Tibial artery (tissue), 4 donors: ENCODE data around the gene NXT1.

ENCODE experiments used
- DNase-seq, 2 donors: peaks; one replicate each; pipeline ENCODE4 v3.0.0-alpha.2; 2019
- H3K27ac ChIP-seq, 2 donors: fragments of 200-600 bp; sonication (generic) in 1 of 2; 1 replicate in 1 of 2; 2 replicates in 1 of 2; pipeline ENCODE4 v1.5.1; 2018 to 2019; ENCODE audit warnings: mild to moderate bottlenecking in 1 of 2
- H3K27me3 ChIP-seq, 2 donors: fragments of 200-600 bp; sonication (generic) in 1 of 2; one replicate each; pipeline versions ENCODE4 v1.5.1 to v1.6.0; 2016 to 2019
- H3K36me3 ChIP-seq, 3 donors: fragments of 200-600 bp; sonication (generic) in 2 of 3; one replicate each; pipeline ENCODE4 v1.5.1; 2016 to 2019; ENCODE audit warnings: mild to moderate bottlenecking in 2 of 3
- H3K4me1 ChIP-seq, 4 donors: fragments of 200-600 bp; sonication (generic) in 2 of 4; 1 replicate in 3 of 4; 2 replicates in 1 of 4; pipeline ENCODE4 v1.5.1; 2016 to 2019
- H3K4me3 ChIP-seq, 2 donors: fragments of 200-600 bp; sonication (generic) in 1 of 2; 1 replicate in 1 of 2; 2 replicates in 1 of 2; pipeline ENCODE4 v1.5.1; 2018 to 2019; ENCODE audit warnings: mild to moderate bottlenecking in 2 of 2
- H3K9me3 ChIP-seq, 3 donors: fragments of 200-600 bp; sonication (generic) in 1 of 3; one replicate each; pipeline ENCODE4 v1.5.1; 2016 to 2019
- intact Hi-C: fragments of 100-400 bp; cut with DNase I; formaldehyde crosslinking; loops from one replicate; pipeline ENCODE4 v1.15.0; 2023; ENCODE audit warnings: low total_unique reads
- TF ChIP-seq, protein P1 (sequence below), 2 experiments: fragments of 200-600 bp in 1 of 2; fragments of 450-650 bp in 1 of 2; IDR thresholded peaks; one replicate each; pipeline ENCODE4 v1.5.1; 2017 to 2019; ENCODE audit warnings: antibody characterized with exemption in 2 of 2, mild to moderate bottlenecking in 1 of 2, moderate library complexity in 1 of 2

NXT1 gene

DNA sequence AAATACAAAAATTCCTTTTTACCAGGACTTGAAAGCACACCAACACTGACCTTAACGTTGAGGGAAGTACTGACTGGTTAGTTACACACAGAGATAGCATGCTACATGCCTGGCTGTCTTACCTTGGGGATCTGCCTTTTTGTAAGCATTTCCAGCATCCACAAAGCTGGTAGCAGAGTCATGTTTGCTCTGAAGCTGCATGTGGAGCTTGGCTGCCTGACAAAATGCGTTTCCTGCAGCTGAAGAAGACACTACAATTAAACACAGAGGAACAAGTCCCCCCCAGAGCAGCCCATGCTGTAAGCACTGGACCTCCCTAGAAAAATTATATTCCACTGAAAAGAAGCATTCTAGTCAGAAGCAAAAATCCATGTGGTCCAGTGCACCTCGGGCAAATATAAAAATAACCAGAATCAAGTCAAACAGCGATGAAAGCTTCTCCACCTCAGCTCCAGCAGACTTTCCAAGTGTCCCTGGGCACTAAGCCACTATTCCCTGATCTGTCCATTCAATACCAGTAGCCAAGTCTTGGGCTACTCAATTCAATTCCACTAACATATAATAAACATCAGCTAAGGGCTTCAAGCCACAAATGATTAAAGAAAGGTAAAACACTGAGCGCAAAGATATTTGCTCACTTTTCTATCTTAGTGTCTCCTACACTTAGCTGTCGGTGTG is 46.5 kb downstream of the NXT1 start:
- H3K36me3 ChIP-seq = peaks cover 28 to 45% (median 43%) of the 10 kb centered on the region in 3 donors
- DNase-seq = no peak
- H3K4me3 ChIP-seq = no peak overlapping the region
- H3K4me1 ChIP-seq = no peaks in the 10 kb centered on the region
- intact Hi-C loops = no loop called here
- TF ChIP-seq, protein P1, sequence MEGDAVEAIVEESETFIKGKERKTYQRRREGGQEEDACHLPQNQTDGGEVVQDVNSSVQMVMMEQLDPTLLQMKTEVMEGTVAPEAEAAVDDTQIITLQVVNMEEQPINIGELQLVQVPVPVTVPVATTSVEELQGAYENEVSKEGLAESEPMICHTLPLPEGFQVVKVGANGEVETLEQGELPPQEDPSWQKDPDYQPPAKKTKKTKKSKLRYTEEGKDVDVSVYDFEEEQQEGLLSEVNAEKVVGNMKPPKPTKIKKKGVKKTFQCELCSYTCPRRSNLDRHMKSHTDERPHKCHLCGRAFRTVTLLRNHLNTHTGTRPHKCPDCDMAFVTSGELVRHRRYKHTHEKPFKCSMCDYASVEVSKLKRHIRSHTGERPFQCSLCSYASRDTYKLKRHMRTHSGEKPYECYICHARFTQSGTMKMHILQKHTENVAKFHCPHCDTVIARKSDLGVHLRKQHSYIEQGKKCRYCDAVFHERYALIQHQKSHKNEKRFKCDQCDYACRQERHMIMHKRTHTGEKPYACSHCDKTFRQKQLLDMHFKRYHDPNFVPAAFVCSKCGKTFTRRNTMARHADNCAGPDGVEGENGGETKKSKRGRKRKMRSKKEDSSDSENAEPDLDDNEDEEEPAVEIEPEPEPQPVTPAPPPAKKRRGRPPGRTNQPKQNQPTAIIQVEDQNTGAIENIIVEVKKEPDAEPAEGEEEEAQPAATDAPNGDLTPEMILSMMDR (IDR thresholded peaks at IDR 0.05) = no peak
- no peaks in the 10 kb centered on the region for H3K27me3 ChIP-seq
- no peaks in the 10 kb centered on the region for H3K9me3 ChIP-seq
- no peak overlapping the region for H3K27ac ChIP-seq

DNA sequence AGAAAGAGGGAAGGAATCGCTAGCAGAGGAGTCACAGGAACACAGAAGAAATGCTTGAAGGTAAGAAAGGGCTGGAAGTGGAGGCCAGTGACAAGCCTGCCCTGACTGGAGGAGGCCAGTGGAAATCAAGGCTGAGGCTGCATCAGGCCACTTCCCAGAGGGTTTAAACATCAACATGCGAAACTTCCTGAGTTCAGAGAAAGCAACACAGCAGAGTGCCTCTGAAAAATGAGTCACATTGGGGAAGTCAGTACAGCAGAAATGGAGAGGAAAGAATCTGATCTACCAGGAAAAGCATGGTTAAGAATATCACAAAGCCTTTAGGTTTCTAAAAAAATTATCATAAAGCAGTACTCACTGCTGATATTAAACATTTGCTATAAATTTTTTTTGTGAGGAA is 47.4 kb downstream of the NXT1 start:
- TF ChIP-seq, protein P1 (IDR thresholded peaks at IDR 0.05) = no peak
- DNase-seq = no peak
- intact Hi-C loops = no loop called here
- Histone ChIP-seq H3K4me1 (no peaks in the 10 kb centered on the region), H3K9me3 (no peaks in the 10 kb centered on the region), H3K4me3 (no peak overlapping the region), H3K36me3 (peaks cover 21 to 37% (median 36%) of the 10 kb centered on the region in 3 donors), H3K27ac (no peak overlapping the region), H3K27me3 (no peaks in the 10 kb centered on the region)

DNA sequence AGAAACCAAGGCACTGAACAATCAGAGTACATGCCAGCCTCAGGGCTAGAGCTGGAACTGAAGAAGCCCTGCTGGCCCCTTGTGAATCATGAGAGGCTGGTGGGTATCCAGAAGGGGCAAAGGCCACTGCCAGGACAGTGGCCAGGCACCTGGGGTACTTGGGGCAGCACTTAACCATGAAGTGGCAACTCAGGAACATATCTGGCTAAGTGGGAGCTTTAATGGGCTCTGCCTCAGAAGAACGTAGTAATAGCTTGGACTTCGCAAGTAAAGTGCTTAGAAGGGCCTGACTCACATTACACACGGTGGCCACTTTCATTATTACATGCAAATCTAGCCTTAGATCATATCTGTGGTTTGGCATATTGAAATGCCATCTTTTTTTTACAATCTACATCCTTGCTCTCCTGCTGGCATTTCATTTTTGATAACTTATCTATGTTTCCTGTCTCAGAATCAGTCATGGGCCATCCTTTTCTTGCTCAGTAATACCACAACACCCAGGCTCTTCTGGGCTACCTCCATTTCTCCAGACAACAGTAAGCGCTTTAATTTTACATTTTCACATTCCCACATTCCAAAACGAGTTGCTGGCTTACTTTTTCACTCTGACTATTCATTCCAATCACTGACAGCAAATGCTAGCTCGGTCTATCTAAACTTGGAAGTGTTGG is 49.1 kb downstream of the NXT1 start:
- no peaks in the 10 kb centered on the region for H3K9me3 ChIP-seq
- TF ChIP-seq, protein P1 (IDR thresholded peaks at IDR 0.05) = no peak
- H3K27me3 ChIP-seq = no peaks in the 10 kb centered on the region
- intact Hi-C loops = no loop called here
- peaks cover 5 to 20% (median 19%) of the 10 kb centered on the region in 3 donors for H3K36me3 ChIP-seq
- H3K27ac ChIP-seq = no peak overlapping the region
- no peak for DNase-seq
- peaks cover 0 to 6% (median 2%) of the 10 kb centered on the region in 4 donors for H3K4me1 ChIP-seq
- H3K4me3 ChIP-seq = no peak overlapping the region

DNA sequence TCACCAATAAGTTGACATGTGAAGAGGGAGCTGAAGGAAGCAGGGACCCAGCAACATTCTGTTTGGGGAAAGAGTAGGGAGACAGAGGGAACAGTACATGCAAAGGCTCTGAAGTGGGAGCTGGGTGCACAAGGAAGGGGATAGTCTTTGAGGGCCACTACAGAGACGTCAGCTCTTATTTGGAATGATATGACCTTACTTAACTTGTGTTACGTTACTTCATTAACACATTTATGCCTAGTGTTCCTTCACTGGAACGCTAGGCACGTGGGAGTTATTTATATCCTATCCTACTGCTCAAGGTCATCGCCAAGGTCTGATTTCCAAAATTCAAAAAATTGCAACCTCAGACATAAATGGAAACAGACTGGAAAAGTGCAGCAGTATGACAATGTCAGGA is 50.5 kb downstream of the NXT1 start:
- intact Hi-C loops = no loop called here
- Histone ChIP-seq H3K36me3 (peaks cover 0 to 13% (median 12%) of the 10 kb centered on the region in 3 donors), H3K4me1 (peaks cover 0 to 6% (median 2%) of the 10 kb centered on the region in 4 donors), H3K27ac (no peak overlapping the region), H3K4me3 (no peak overlapping the region), H3K9me3 (no peaks in the 10 kb centered on the region), H3K27me3 (no peaks in the 10 kb centered on the region)
- TF ChIP-seq, protein P1 (IDR thresholded peaks at IDR 0.05) = no peak
- no peak for DNase-seq

DNA sequence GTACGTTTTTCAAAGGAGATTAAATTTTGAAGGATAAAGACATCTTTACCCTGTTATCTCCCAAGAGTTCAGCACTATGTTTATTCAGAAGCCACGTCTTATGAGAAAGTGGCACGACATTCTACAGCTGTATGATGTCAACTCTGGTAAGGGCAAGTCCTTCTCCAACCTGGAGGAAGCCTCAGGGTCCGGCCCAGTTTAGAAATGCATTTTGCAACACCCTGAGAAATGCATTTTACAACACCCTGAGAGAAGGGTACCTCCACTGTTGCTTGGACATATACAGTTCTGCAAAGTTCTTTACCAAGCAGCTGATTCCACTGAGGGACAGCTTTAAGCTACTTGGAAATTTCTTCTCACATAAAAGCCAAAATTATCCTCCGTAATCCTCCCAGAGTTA is 53.2 kb downstream of the NXT1 start:
- Histone ChIP-seq H3K27me3 (no peaks in the 10 kb centered on the region), H3K27ac (no peak overlapping the region), H3K4me3 (no peak overlapping the region), H3K4me1 (peaks cover 0 to 6% (median 2%) of the 10 kb centered on the region in 4 donors), H3K9me3 (no peaks in the 10 kb centered on the region), H3K36me3 (peaks cover 0 to 13% (median 12%) of the 10 kb centered on the region in 3 donors)
- DNase-seq = no peak
- intact Hi-C loops = no loop called here
- TF ChIP-seq, protein P1 (IDR thresholded peaks at IDR 0.05) = no peak
